ENCODE measurements around the gene TMPRSS15.

GRCh38 chr21:18443701-18444100 is 40.1 kb upstream of the TMPRSS15 start:
- TF ChIP-seq CTCF (conservative IDR thresholded peaks at IDR 0.05; ENCODE audit: low read depth, low read length) = no peak
- TF ChIP-seq EZH2 (IDR thresholded peaks at IDR 0.05; ENCODE audit: borderline replicate concordance, low read depth, low read length, poor library complexity, severe bottlenecking) = no peak

All from A673 (cell line).